ENCODE results near the gene PRPF31. TPM values are rescaled to one million over a fixed set of nuclear protein-coding genes. Genes with fewer than 3 reads are reported as not detected.
"Not testable (repeated sequence)": the region's sequence is repeated elsewhere in the genome, so short reads cannot be mapped to it uniquely, and the experiment has no call there.

Gene PRPF31
- total RNA-seq, 2 experiments from 2014 or later: 47.8 to 53.0 TPM

GRCh38 chr19:54169149-54169740 is 53.7 kb downstream of the PRPF31 start:
- CTCF ChIA-PET (ENCODE audit: unreplicated experiment): interaction anchor here (0.6 kb wide), 1 partner anchor 276 kb away, joined by 3 read pairs; no protein-coding TSS in a partner anchor
- Histone ChIP-seq H3K36me3 (ENCODE audit: insufficient read depth, low read length) (no peaks in the 10 kb centered on the region), H3K9me2 (ENCODE audit: insufficient read depth, low read length) (no peaks in the 10 kb centered on the region), H3K4me1 (ENCODE audit: insufficient read depth, low read length, poor library complexity, severe bottlenecking) (peaks cover 14% of the 10 kb centered on the region), H4K20me1 (ENCODE audit: insufficient read depth, low read length) (no peaks in the 10 kb centered on the region), H3K79me2 (ENCODE audit: insufficient read depth, low read depth, low read length) (no peaks in the 10 kb centered on the region), H3K9me3 (ENCODE audit: low read length) (no peaks in the 10 kb centered on the region), H2AFZ (ENCODE audit: low read length) (no peak overlapping the region), H3K27ac (ENCODE audit: low read depth, low read length, poor library complexity, severe bottlenecking) (no peak overlapping the region), H3K4me3 (ENCODE audit: low read depth, low read length, poor library complexity, severe bottlenecking) (no peak overlapping the region), H3K4me2 (ENCODE audit: low read length) (no peak overlapping the region)
- POLR2A ChIA-PET: interaction anchor here (0.7 kb wide), 1 partner anchor 1029 kb away, joined by 5 read pairs; no protein-coding TSS in a partner anchor
- TF ChIP-seq EZH2phosphoT487 (IDR thresholded peaks at IDR 0.05; ENCODE audit: borderline replicate concordance, low read depth, low read length) (no peak), CTCF (conservative IDR thresholded peaks at IDR 0.05; ENCODE audit: low read length) (no peak)
- intact Hi-C loops (cut with micrococcal nuclease; ENCODE audit: unreplicated experiment): no loop called here
- BruUV-seq (replicated peaks): no TSS peak
- DNase-seq (ENCODE audit: low spot score): no peak

GRCh38 chr19:54171736-54172431 is 56.3 kb downstream of the PRPF31 start:
- H3K4me2 ChIP-seq (ENCODE audit: low read length); H3K4me3 ChIP-seq (ENCODE audit: low read depth, low read length, poor library complexity, severe bottlenecking); POLR2A ChIA-PET; intact Hi-C loops (cut with micrococcal nuclease; ENCODE audit: unreplicated experiment); H3K27ac ChIP-seq (ENCODE audit: low read depth, low read length, poor library complexity, severe bottlenecking); H4K20me1 ChIP-seq (ENCODE audit: insufficient read depth, low read length); H3K9me3 ChIP-seq (ENCODE audit: low read length); DNase-seq (ENCODE audit: low spot score); BruUV-seq (replicated peaks); H3K79me2 ChIP-seq (ENCODE audit: insufficient read depth, low read depth, low read length); H3K36me3 ChIP-seq (ENCODE audit: insufficient read depth, low read length); H3K9me2 ChIP-seq (ENCODE audit: insufficient read depth, low read length); H2AFZ ChIP-seq (ENCODE audit: low read length): not testable (repeated sequence)
- H3K4me1 ChIP-seq (ENCODE audit: insufficient read depth, low read length, poor library complexity, severe bottlenecking): peaks cover 14% of the 10 kb centered on the region
- CTCF ChIA-PET (ENCODE audit: unreplicated experiment): interaction anchor here (0.7 kb wide), 1 partner anchor 35 kb away, joined by 3 read pairs; no protein-coding TSS in a partner anchor

- no TSS peak for BruUV-seq (replicated peaks)
Measured at GRCh38 chr19:54172471-54173358, 57.2 kb downstream of the PRPF31 start, which contains the start of gene TMC4. Gene TMC4, minus strand, starts transcription at chr19:54173160. Its CDS starts 43 bp downstream, at chr19:54173117.

More at GRCh38 chr19:54172471-54173358, 57.2 kb downstream of the PRPF31 start, which contains the start of gene TMC4:
- ChIA-PET CTCF (ENCODE audit: unreplicated experiment) (no interaction called here), POLR2A (no interaction called here)
- peaks cover 14% of the 10 kb centered on the region for H3K4me1 ChIP-seq (ENCODE audit: insufficient read depth, low read length, poor library complexity, severe bottlenecking)
- no peak within 1 kb of the TSS for H3K4me3 ChIP-seq (ENCODE audit: low read depth, low read length, poor library complexity, severe bottlenecking)
- no peak within 1 kb of the TSS for H3K27ac ChIP-seq (ENCODE audit: low read depth, low read length, poor library complexity, severe bottlenecking)
- no peaks in the 10 kb centered on the region for H3K9me2 ChIP-seq (ENCODE audit: insufficient read depth, low read length)
- peak; percentile 52 for DNase-seq (ENCODE audit: low spot score)
- peak within 1 kb of the TSS; percentile 30; the same call in 1 of the 2 replicates for H3K4me2 ChIP-seq (ENCODE audit: low read length)
- H2AFZ ChIP-seq (ENCODE audit: low read length): no peak within 1 kb of the TSS
- no peak for TF ChIP-seq EZH2phosphoT487 (IDR thresholded peaks at IDR 0.05; ENCODE audit: borderline replicate concordance, low read depth, low read length)
- 0 out of 2 replicates have a peak, but pooled peaks have one; percentile 28 for TF ChIP-seq CTCF (conservative IDR thresholded peaks at IDR 0.05; ENCODE audit: low read length)
- no peaks in the 10 kb centered on the region for H3K79me2 ChIP-seq (ENCODE audit: insufficient read depth, low read depth, low read length)
- no peaks in the 10 kb centered on the region for H3K9me3 ChIP-seq (ENCODE audit: low read length)
- intact Hi-C loops (cut with micrococcal nuclease; ENCODE audit: unreplicated experiment): no loop called here
- H4K20me1 ChIP-seq (ENCODE audit: insufficient read depth, low read length): no peaks in the 10 kb centered on the region
- no peaks in the 10 kb centered on the region; the same call in 1 of the 2 replicates for H3K36me3 ChIP-seq (ENCODE audit: insufficient read depth, low read length)
